H9 (cell line): ENCODE measurements around the gene PROSER3. TPM values are rescaled to one million over a fixed set of nuclear protein-coding genes. Genes with fewer than 3 reads are reported as not detected.

Experiments used
- DNase-seq: peaks from one replicate; pipeline ENCODE4 v3.0.0-alpha.2; 2017
- H2AFZ ChIP-seq: one replicate; pipeline ENCODE4 v1.6.1; 2013; ENCODE audit warnings: mild to moderate bottlenecking, low read length, control low read depth, moderate library complexity
- H2AK5ac ChIP-seq: 2 replicates; pipeline ENCODE4 v1.6.1; 2013; ENCODE audit warnings: low read length, control low read depth, mixed read lengths; ENCODE audit not compliant: insufficient read length
- H2BK120ac ChIP-seq: one replicate; pipeline ENCODE4 v1.6.1; 2013; ENCODE audit warnings: low read depth, mild to moderate bottlenecking, low read length, control low read depth, inconsistent platforms; ENCODE audit not compliant: poor library complexity, severe bottlenecking
- H2BK12ac ChIP-seq: 2 replicates; pipeline ENCODE4 v1.6.1; 2013; ENCODE audit warnings: low read length, control low read depth, mixed read lengths, low read depth; ENCODE audit not compliant: insufficient read length
- H2BK15ac ChIP-seq: 2 replicates; pipeline ENCODE4 v1.6.1; 2013; ENCODE audit warnings: low read depth, low read length, control low read depth
- H2BK20ac ChIP-seq: one replicate; pipeline ENCODE4 v1.6.1; 2013; ENCODE audit warnings: low read depth, mild to moderate bottlenecking, low read length, control low read depth, inconsistent platforms; ENCODE audit not compliant: poor library complexity, severe bottlenecking
- H2BK5ac ChIP-seq: 2 replicates; pipeline ENCODE4 v1.6.1; 2013; ENCODE audit warnings: low read length, control low read depth, mixed read lengths; ENCODE audit not compliant: insufficient read length
- H3K14ac ChIP-seq: 2 replicates; pipeline ENCODE4 v1.6.1; 2013; ENCODE audit warnings: low read length, control low read depth; ENCODE audit not compliant: insufficient read depth
- H3K18ac ChIP-seq: 2 replicates; pipeline ENCODE4 v1.6.1; 2013; ENCODE audit warnings: low read depth, mild to moderate bottlenecking, mixed read lengths, low read length, control low read depth; ENCODE audit not compliant: insufficient read length
- H3K23ac ChIP-seq: 2 replicates; pipeline ENCODE4 v1.6.1; 2013; ENCODE audit warnings: low read length, control low read depth, mixed read lengths, low read depth; ENCODE audit not compliant: insufficient read length
- H3K23me2 ChIP-seq: 2 replicates; pipeline ENCODE4 v1.6.1; 2013; ENCODE audit warnings: low read depth, mild to moderate bottlenecking, mixed read lengths, low read length, control low read depth; ENCODE audit not compliant: insufficient read length, poor library complexity, severe bottlenecking
- H3K27ac ChIP-seq: 2 replicates; pipeline ENCODE4 v1.5.1; 2013; ENCODE audit warnings: low read length, control low read depth, mixed read lengths, low read depth; ENCODE audit not compliant: insufficient read length
- H3K27me3 ChIP-seq: 2 replicates; pipeline ENCODE4 v1.6.1; 2013; ENCODE audit warnings: low read length, control low read depth, inconsistent platforms; ENCODE audit not compliant: insufficient read depth
- H3K4ac ChIP-seq: 2 replicates; pipeline ENCODE4 v1.6.1; 2013; ENCODE audit warnings: low read depth, mild to moderate bottlenecking, control low read depth, inconsistent platforms, low read length, moderate library complexity
- H3K4me1 ChIP-seq: 2 replicates; pipeline ENCODE4 v1.6.1; 2013; ENCODE audit warnings: low read length, control low read depth, inconsistent platforms; ENCODE audit not compliant: insufficient read depth
- H3K4me2 ChIP-seq: 2 replicates; pipeline ENCODE4 v1.6.1; 2013; ENCODE audit warnings: low read length, control low read depth, mixed read lengths; ENCODE audit not compliant: insufficient read length, insufficient read depth
- H3K56ac ChIP-seq: 2 replicates; pipeline ENCODE4 v1.6.1; 2013; ENCODE audit warnings: low read depth, mild to moderate bottlenecking, mixed read lengths, low read length, control low read depth; ENCODE audit not compliant: insufficient read length
- H3K79me1 ChIP-seq: 2 replicates; pipeline ENCODE4 v1.6.1; 2013; ENCODE audit warnings: low read depth, mild to moderate bottlenecking, moderate library complexity, low read length, control low read depth, inconsistent platforms; ENCODE audit not compliant: insufficient read depth, poor library complexity, severe bottlenecking
- H3K79me2 ChIP-seq: 2 replicates; pipeline ENCODE4 v1.6.1; 2013; ENCODE audit warnings: low read length, control low read depth, inconsistent platforms; ENCODE audit not compliant: insufficient read depth
- H3K9ac ChIP-seq: 2 replicates; pipeline ENCODE4 v1.6.1; 2013; ENCODE audit warnings: low read length, control low read depth, mixed read lengths; ENCODE audit not compliant: insufficient read length; ENCODE audit errors: extremely low read depth
- H3K9me3 ChIP-seq: one replicate; pipeline ENCODE4 v1.6.1; 2013; ENCODE audit warnings: low read depth, low read length, inconsistent platforms; ENCODE audit not compliant: control insufficient read depth
- H3T11ph ChIP-seq: one replicate; pipeline ENCODE4 v1.6.1; 2013; ENCODE audit warnings: mild to moderate bottlenecking, low read length, control low read depth, inconsistent platforms
- H4K20me1 ChIP-seq: one replicate; pipeline ENCODE4 v1.6.1; 2013; ENCODE audit not compliant: control insufficient read depth, insufficient read length, insufficient read depth
- H4K5ac ChIP-seq: 2 replicates; pipeline ENCODE4 v1.6.1; 2013; ENCODE audit warnings: low read depth, mild to moderate bottlenecking, mixed read lengths, low read length, control low read depth; ENCODE audit not compliant: insufficient read length
- H4K8ac ChIP-seq: replicated peaks from 2 replicates; pipeline ENCODE4 v1.6.1; 2013; ENCODE audit warnings: low read length, control low read depth, mixed read lengths, low read depth; ENCODE audit not compliant: insufficient read length
- H4K91ac ChIP-seq: 2 replicates; pipeline ENCODE4 v1.6.1; 2013; ENCODE audit warnings: low read depth, mild to moderate bottlenecking, moderate library complexity, mixed read lengths, low read length, control low read depth; ENCODE audit not compliant: insufficient read length
- H3K27ac Mint-ChIP-seq, 3 experiments: 2 replicates in 2 of 3; 3 replicates in 1 of 3; pipeline ENCODE4 v1.8.0; 2020 to 2021; ENCODE audit warnings: mixed read lengths in 3 of 3, mild to moderate bottlenecking in 1 of 3, moderate library complexity in 1 of 3
- H3K27me3 Mint-ChIP-seq: 2 replicates; pipeline ENCODE4 v1.8.0; 2021; ENCODE audit warnings: low read depth, mild to moderate bottlenecking, moderate library complexity, mixed read lengths
- H3K36me3 Mint-ChIP-seq, 3 experiments: 2 replicates in 2 of 3; 3 replicates in 1 of 3; pipeline ENCODE4 v1.8.0; 2020 to 2021; ENCODE audit warnings: low read depth in 3 of 3, mixed read lengths in 3 of 3; ENCODE audit not compliant: insufficient read depth in 1 of 3
- H3K4me1 Mint-ChIP-seq, 2 experiments: 2 replicates each; pipeline ENCODE4 v1.8.0; 2020; ENCODE audit warnings: mixed read lengths in 2 of 2
- H3K4me3 Mint-ChIP-seq, 2 experiments: 2 replicates in 1 of 2; 3 replicates in 1 of 2; pipeline ENCODE4 v1.8.0; 2020 to 2021; ENCODE audit warnings: mild to moderate bottlenecking in 2 of 2, mixed read lengths in 2 of 2, moderate library complexity in 1 of 2
- H3K9me3 Mint-ChIP-seq, 2 experiments: 2 replicates in 1 of 2; 3 replicates in 1 of 2; pipeline ENCODE4 v1.8.0; 2020; ENCODE audit warnings: mild to moderate bottlenecking in 2 of 2, mixed read lengths in 2 of 2, moderate library complexity in 1 of 2
- WGBS: extraction: QIAGEN DNeasy Blood & Tissue Kit; methylation state at CpG from one replicate; pipeline ENCODE4 v1.1.7; 2013; ENCODE audit warnings: missing lambda C conversion rate, low lambda C conversion rate, mixed read lengths; ENCODE audit not compliant: insufficient read length; ENCODE audit errors: extremely low coverage; 5-methylcytosine and 5-hydroxymethylcytosine counted together
- total RNA-seq: library from RNA; stranded (reverse); gene quantifications from 2 replicates; pipeline ENCODE4 v1.2.1, GENCODE V29; 2021
- TF ChIP-seq, protein P1 (sequence below): fragments of 200-600 bp; sonication (generic); conservative IDR thresholded peaks from 3 replicates; pipeline ENCODE4 v1.8.0; 2021; ENCODE audit warnings: antibody characterized with exemption, mild to moderate bottlenecking

Gene PROSER3
- total RNA-seq, 1 experiment from 2014 or later, result 29.1 TPM

DNA sequence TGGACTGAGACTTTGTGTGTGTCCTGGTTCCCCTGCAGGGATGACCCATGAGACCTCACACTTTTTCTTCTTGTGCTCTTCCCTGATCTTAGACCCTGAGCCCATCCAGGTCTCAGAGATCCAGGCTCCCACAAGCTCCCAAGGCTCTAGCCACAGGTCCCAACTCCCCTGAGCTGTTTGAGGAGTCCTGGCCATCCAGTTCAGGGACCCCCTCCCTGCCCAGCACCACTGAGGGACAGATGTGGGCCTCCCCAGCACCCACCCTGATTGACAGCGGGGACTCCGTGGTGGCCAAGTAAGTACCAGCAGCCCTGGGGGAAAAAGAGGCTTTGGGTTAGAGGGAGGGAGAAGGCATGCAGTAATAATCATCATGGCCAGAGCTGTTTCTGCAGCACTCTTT, 1.7 kb downstream of the PROSER3 start:
- Histone ChIP-seq H3K4me1 (no peaks in the 10 kb centered on the region), H3K23ac (no peak overlapping the region), H2AFZ (no peak overlapping the region), H2BK12ac (no peak overlapping the region), H2BK15ac (no peak overlapping the region; the same call in 1 of the 2 replicates), H3T11ph (no peak overlapping the region), H3K18ac (no peak overlapping the region), H3K79me1 (no peaks in the 10 kb centered on the region), H2BK5ac (no peak overlapping the region), H3K4ac (no peak overlapping the region), H3K14ac (no peak overlapping the region), H3K4me2 (no peak overlapping the region), H2BK120ac (no peak overlapping the region), H3K56ac (no peak overlapping the region), H2BK20ac (no peak overlapping the region), H2AK5ac (no peak overlapping the region), H3K9ac (no peak overlapping the region), H3K27ac (no peak overlapping the region), H3K23me2 (peaks cover 15% of the 10 kb centered on the region), H4K20me1 (no peaks in the 10 kb centered on the region), H3K79me2 (no peaks in the 10 kb centered on the region), H4K8ac (no peak overlapping the region), H3K27me3 (no peaks in the 10 kb centered on the region), H4K91ac (no peak overlapping the region), H4K5ac (no peak overlapping the region), H3K9me3 (no peaks in the 10 kb centered on the region)
- peaks cover 12 to 23% of the 10 kb centered on the region in 2 experiments for H3K4me1 Mint-ChIP-seq
- TF ChIP-seq, protein P1, sequence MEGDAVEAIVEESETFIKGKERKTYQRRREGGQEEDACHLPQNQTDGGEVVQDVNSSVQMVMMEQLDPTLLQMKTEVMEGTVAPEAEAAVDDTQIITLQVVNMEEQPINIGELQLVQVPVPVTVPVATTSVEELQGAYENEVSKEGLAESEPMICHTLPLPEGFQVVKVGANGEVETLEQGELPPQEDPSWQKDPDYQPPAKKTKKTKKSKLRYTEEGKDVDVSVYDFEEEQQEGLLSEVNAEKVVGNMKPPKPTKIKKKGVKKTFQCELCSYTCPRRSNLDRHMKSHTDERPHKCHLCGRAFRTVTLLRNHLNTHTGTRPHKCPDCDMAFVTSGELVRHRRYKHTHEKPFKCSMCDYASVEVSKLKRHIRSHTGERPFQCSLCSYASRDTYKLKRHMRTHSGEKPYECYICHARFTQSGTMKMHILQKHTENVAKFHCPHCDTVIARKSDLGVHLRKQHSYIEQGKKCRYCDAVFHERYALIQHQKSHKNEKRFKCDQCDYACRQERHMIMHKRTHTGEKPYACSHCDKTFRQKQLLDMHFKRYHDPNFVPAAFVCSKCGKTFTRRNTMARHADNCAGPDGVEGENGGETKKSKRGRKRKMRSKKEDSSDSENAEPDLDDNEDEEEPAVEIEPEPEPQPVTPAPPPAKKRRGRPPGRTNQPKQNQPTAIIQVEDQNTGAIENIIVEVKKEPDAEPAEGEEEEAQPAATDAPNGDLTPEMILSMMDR, result no peak
- H3K36me3 Mint-ChIP-seq, result peaks cover 6 to 36% (median 34%) of the 10 kb centered on the region in 3 experiments; a peak in 6 of 7 replicates
- DNase-seq, result no peak
- peak overlapping the region; percentile 91 to 95 for H3K4me3 Mint-ChIP-seq
- WGBS, result no CpG with 5 or more reads among the region's 2 CpGs
- H3K9me3 Mint-ChIP-seq, result no peaks in the 10 kb centered on the region
- H3K27me3 Mint-ChIP-seq, result peaks cover 6% of the 10 kb centered on the region
- H3K27ac Mint-ChIP-seq, result no peak overlapping the region
